ENCODE data around the gene MAPT.

GRCh38 chr17:46009681-46010596 is 115.6 kb downstream of the MAPT start:
- TF ChIP-seq CTCF (IDR thresholded peaks at IDR 0.05) (no peak), POLR2AphosphoS5 (IDR thresholded peaks at IDR 0.05) (no peak), EP300 (IDR thresholded peaks at IDR 0.05; ENCODE audit: low read depth) (no peak)
